Adrenal gland (tissue), 12 donors: ENCODE results near the gene CIAPIN1. TPM values are rescaled to one million over a fixed set of nuclear protein-coding genes. Genes with fewer than 3 reads are reported as not detected.

ENCODE experiments used
- DNase-seq, 7 donors: peaks; one replicate each; pipeline ENCODE4 v3.0.0-alpha.2; 2019 to 2020
- H3K27ac ChIP-seq, 5 donors: fragments of 200-600 bp; sonication (generic) in 4 of 5; 1 replicate in 3 of 5; 2 replicates in 2 of 5; pipeline versions ENCODE4 v1.5.1 to v1.8.0; 2016 to 2020; ENCODE audit warnings: mild to moderate bottlenecking in 1 of 5
- H3K27me3 ChIP-seq: fragments of 200-600 bp; 2 replicates; pipeline ENCODE4 v1.8.0; 2021
- H3K36me3 ChIP-seq, 2 donors: fragments of 200-600 bp; replicated peaks in 1 of 2; 1 replicate in 1 of 2; 2 replicates in 1 of 2; pipeline versions ENCODE4 v1.5.1 to v1.8.0; 2018 to 2022
- H3K4me1 ChIP-seq, 2 donors: fragments of 200-600 bp; replicated peaks in 1 of 2; 1 replicate in 1 of 2; 2 replicates in 1 of 2; pipeline versions ENCODE4 v1.5.1 to v1.8.0; 2018 to 2021
- H3K4me3 ChIP-seq, 4 donors: fragments of 200-600 bp; sonication (generic) in 3 of 4; one replicate each; pipeline ENCODE4 v1.5.1; 2016 to 2018
- H3K9me3 ChIP-seq, 3 donors: fragments of 200-600 bp; sonication (generic) in 1 of 3; replicated peaks in 1 of 3; 1 replicate in 2 of 3; 2 replicates in 1 of 3; pipeline versions ENCODE4 v1.5.1 to v1.8.0; 2016 to 2021
- POLR2A ChIP-seq, 2 donors: fragments of 450-650 bp; IDR thresholded peaks; one replicate each; pipeline ENCODE4 v1.6.1; 2017; ENCODE audit warnings: antibody characterized with exemption in 2 of 2, mild to moderate bottlenecking in 2 of 2, moderate library complexity in 1 of 2
- WGBS, 4 donors: extraction: QIAGEN DNeasy Blood & Tissue Kit in 2 of 4; methylation state at CpG; one replicate each; pipeline versions ENCODE4 v1.1.5 to v1.1.7; 2013 to 2017; 5-methylcytosine and 5-hydroxymethylcytosine counted together
- intact Hi-C, 2 donors: fragments of 100-400 bp; cut with DNase I; formaldehyde crosslinking; loops; one replicate each; pipeline versions ENCODE4 v1.14.1 to v1.15.0; 2022 to 2023
- polyA plus RNA-seq, 3 donors: library from polyadenylated mRNA; stranded (reverse); fragments of 200-250 nt in 2 of 3; fragments of 350-450 nt in 1 of 3; fragmentation: Illumina TruSeq in 1 of 3; extraction: RNeasy Lipid Tissue Mini Kit (QIAGEN cat#74804) in 1 of 3; gene quantifications; one replicate each; pipeline ENCODE4 v1.2.3, GENCODE V29; 2013 to 2014
- total RNA-seq, 9 donors: library from RNA; depleted of rRNA in 4 of 9; stranded (reverse); fragments of >200 nt in 4 of 9; fragments of 120-200 nt in 1 of 9; fragmentation: NEBNext Ultra II Directional in 1 of 9; extraction: Animal tissue kit (Norgen Biotek cat#: 25700) in 1 of 9; gene quantifications; one replicate each; pipeline versions ENCODE4 v1.1.0 to v1.2.4, GENCODE V29; 2013 to 2023
- TF ChIP-seq, protein P1 (sequence below), 6 experiments: fragments of 450-650 bp in 4 of 6; fragments of 200-600 bp in 2 of 6; sonication (generic) in 1 of 6; IDR thresholded peaks; 1 replicate in 5 of 6; 2 replicates in 1 of 6; pipeline versions ENCODE4 v1.5.1 to v1.8.0; 2016 to 2021; ENCODE audit warnings: antibody characterized with exemption in 6 of 6, mild to moderate bottlenecking in 2 of 6, moderate library complexity in 1 of 6
- donor health status: healthy with polysubstance abuse.
- donor health status: Bipolar disorder and iron deficiency.
- donor health status: DM: yes; HTN: yes; CAD: no.
- donor health status: DM: no; HTN: no; CAD: no.
- donor health status: DM: no; HTN: no; CAD: no.
- donor health status: DM: yes; HTN: yes; CAD: no.

Gene CIAPIN1
- total and polyA plus RNA-seq, 12 donors, result 15.8 to 155 (median 50.7) TPM

- peak in 1 of 7 donors; percentile 13 for DNase-seq
- 79 to 97% (median 91%) methylated on average over 2 of the region's 2 CpGs for WGBS, 4 donors
- intact Hi-C loops, result no loop called here
- H3K4me3 ChIP-seq, result no peak overlapping the region
- no peaks in the 10 kb centered on the region for H3K27me3 ChIP-seq
- no peak overlapping the region for H3K27ac ChIP-seq
- H3K9me3 ChIP-seq, result no peaks in the 10 kb centered on the region
- H3K4me1 ChIP-seq, result peaks cover 6 to 24% of the 10 kb centered on the region in 2 donors
- H3K36me3 ChIP-seq, result peaks cover 0 to 72% of the 10 kb centered on the region in 2 donors
- TF ChIP-seq POLR2A (IDR thresholded peaks at IDR 0.05), result no peak
- TF ChIP-seq, protein P1, sequence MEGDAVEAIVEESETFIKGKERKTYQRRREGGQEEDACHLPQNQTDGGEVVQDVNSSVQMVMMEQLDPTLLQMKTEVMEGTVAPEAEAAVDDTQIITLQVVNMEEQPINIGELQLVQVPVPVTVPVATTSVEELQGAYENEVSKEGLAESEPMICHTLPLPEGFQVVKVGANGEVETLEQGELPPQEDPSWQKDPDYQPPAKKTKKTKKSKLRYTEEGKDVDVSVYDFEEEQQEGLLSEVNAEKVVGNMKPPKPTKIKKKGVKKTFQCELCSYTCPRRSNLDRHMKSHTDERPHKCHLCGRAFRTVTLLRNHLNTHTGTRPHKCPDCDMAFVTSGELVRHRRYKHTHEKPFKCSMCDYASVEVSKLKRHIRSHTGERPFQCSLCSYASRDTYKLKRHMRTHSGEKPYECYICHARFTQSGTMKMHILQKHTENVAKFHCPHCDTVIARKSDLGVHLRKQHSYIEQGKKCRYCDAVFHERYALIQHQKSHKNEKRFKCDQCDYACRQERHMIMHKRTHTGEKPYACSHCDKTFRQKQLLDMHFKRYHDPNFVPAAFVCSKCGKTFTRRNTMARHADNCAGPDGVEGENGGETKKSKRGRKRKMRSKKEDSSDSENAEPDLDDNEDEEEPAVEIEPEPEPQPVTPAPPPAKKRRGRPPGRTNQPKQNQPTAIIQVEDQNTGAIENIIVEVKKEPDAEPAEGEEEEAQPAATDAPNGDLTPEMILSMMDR (IDR thresholded peaks at IDR 0.05), result no peak
These were observed 17.3 kb upstream of the CIAPIN1 start for GRCh38 chr16:57464523-57464922.

GRCh38 chr16:57462978-57463362 lies 15.8 kb upstream of the CIAPIN1 start:
- intact Hi-C loops, result no loop called here
- Histone ChIP-seq H3K27me3 (no peaks in the 10 kb centered on the region), H3K27ac (peak overlapping the region in 3 of 5 donors; percentile 72 to 91 (median 74)), H3K4me3 (peak overlapping the region; percentile 35 to 97 (median 62)), H3K9me3 (no peaks in the 10 kb centered on the region), H3K4me1 (peaks cover 6 to 24% of the 10 kb centered on the region in 2 donors), H3K36me3 (peaks cover 0 to 72% of the 10 kb centered on the region in 2 donors)
- no peak for DNase-seq
- TF ChIP-seq, protein P1 (IDR thresholded peaks at IDR 0.05), result no peak
- WGBS, 4 donors, result 0 to 1% (median 1%) methylated on average over 12 to 16 of the region's 16 CpGs

- Histone ChIP-seq H3K27ac (peak within 1 kb of the TSS in 3 of 5 donors; percentile 72 to 91 (median 74)), H3K4me1 (peaks cover 6 to 24% of the 10 kb centered on the region in 2 donors), H3K27me3 (no peaks in the 10 kb centered on the region), H3K36me3 (peaks cover 0 to 72% of the 10 kb centered on the region in 2 donors), H3K4me3 (peak within 1 kb of the TSS; percentile 35 to 97 (median 62)), H3K9me3 (no peaks in the 10 kb centered on the region)
- DNase-seq, result peak; percentile 85 to 95 (median 89)
- WGBS, 4 donors, result 1% methylated on average over 31 to 47 of the region's 47 CpGs
- intact Hi-C loops, result no loop called here
- peak; percentile 86 to 93 for TF ChIP-seq POLR2A (IDR thresholded peaks at IDR 0.05)
- TF ChIP-seq, protein P1 (IDR thresholded peaks at IDR 0.05), result peak; percentile 85 to 99 (median 94)
These were observed 15.2 kb upstream of the CIAPIN1 start, which contains the start of gene POLR2C for GRCh38 chr16:57462209-57462977. TSS of gene POLR2C (plus strand) at chr16:57462679. CDS start at chr16:57462725, 46 bp downstream.

DNA sequence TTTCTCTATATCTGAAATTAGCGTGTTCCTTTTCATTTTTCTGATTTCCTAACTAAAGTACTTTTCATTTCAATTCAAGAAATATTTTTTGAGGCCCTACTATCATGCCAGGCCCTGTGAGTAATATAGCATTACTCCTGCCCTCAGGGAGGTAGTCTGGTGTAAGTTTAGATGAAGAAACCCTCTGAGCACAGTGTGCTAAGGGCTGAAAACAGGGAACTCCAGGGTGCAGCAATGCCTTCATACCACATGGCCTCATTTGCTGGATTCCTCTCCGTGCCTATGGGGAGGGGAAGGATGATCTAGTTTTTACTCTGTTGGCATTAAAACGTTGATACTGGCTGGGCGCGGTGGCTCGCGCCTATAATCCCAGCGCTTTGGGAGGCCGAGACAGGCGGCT lies 4.8 kb upstream of the CIAPIN1 start:
- peaks cover 9 to 21% of the 10 kb centered on the region in 2 donors for H3K4me1 ChIP-seq
- no peak overlapping the region for H3K27ac ChIP-seq
- 89 to 95% (median 93%) methylated on average over 8 to 10 of the region's 10 CpGs for WGBS, 4 donors
- peaks cover 0 to 60% of the 10 kb centered on the region in 2 donors for H3K36me3 ChIP-seq
- no peak overlapping the region for H3K4me3 ChIP-seq
- H3K9me3 ChIP-seq, result no peaks in the 10 kb centered on the region
- no peak for TF ChIP-seq POLR2A (IDR thresholded peaks at IDR 0.05)
- intact Hi-C loops, result no loop called here
- H3K27me3 ChIP-seq, result no peaks in the 10 kb centered on the region
- DNase-seq, result no peak
